HG03159 (cell line): ENCODE data around the gene NR3C2.

Experiments
- ATAC-seq: cut with Tn5 transposase; IDR thresholded peaks from one replicate; pipeline ENCODE4 v1.9.1; 2021; ENCODE audit warnings: mild to moderate bottlenecking, moderate library complexity; ENCODE audit not compliant: unreplicated experiment

Gene NR3C2

GRCh38 chr4:148081745-148082144 is 360.5 kb downstream of the NR3C2 start:
- ATAC-seq = no peak

GRCh38 chr4:148081267-148081666 is 360.9 kb downstream of the NR3C2 start:
- no peak for ATAC-seq

- ATAC-seq = no peak
Measured at GRCh38 chr4:148079961-148080360, 362.3 kb downstream of the NR3C2 start.

GRCh38 chr4:148078061-148078460 is 364.2 kb downstream of the NR3C2 start:
- ATAC-seq = no peak

- ATAC-seq = no peak
Measured at GRCh38 chr4:148077581-148077980, 364.6 kb downstream of the NR3C2 start.

- no peak for ATAC-seq
Measured at GRCh38 chr4:148076964-148077363, 365.2 kb downstream of the NR3C2 start.

GRCh38 chr4:148075438-148075837 is 366.8 kb downstream of the NR3C2 start:
- ATAC-seq = no peak

- ATAC-seq = no peak
Measured at GRCh38 chr4:148074462-148074861, 367.8 kb downstream of the NR3C2 start.

- ATAC-seq = no peak
Measured at GRCh38 chr4:148073349-148073748, 368.9 kb downstream of the NR3C2 start.

- no peak for ATAC-seq
Measured at GRCh38 chr4:148072789-148073188, 369.4 kb downstream of the NR3C2 start.

GRCh38 chr4:148071009-148071408 is 371.2 kb downstream of the NR3C2 start:
- no peak for ATAC-seq

GRCh38 chr4:148069895-148070178 is 372.4 kb downstream of the NR3C2 start:
- ATAC-seq = no peak

GRCh38 chr4:148069086-148069894 is 372.9 kb downstream of the NR3C2 start:
- no peak for ATAC-seq

- ATAC-seq = no peak
Measured at GRCh38 chr4:148068065-148068911, 373.9 kb downstream of the NR3C2 start.

- no peak for ATAC-seq
Measured at GRCh38 chr4:148067301-148067916, 374.8 kb downstream of the NR3C2 start.

- ATAC-seq = no peak
Measured at GRCh38 chr4:148065075-148065474, 377.1 kb downstream of the NR3C2 start.

GRCh38 chr4:148064451-148064850 is 377.8 kb downstream of the NR3C2 start:
- no peak for ATAC-seq

GRCh38 chr4:148062301-148062950 is 379.8 kb downstream of the NR3C2 start:
- no peak for ATAC-seq

- no peak for ATAC-seq
Measured at GRCh38 chr4:148061795-148062194, 380.4 kb downstream of the NR3C2 start.

GRCh38 chr4:148061141-148061481 is 381.1 kb downstream of the NR3C2 start:
- no peak for ATAC-seq
